ENCODE results near the gene NIFK. TPM values are rescaled to one million over a fixed set of nuclear protein-coding genes. Genes with fewer than 3 reads are reported as not detected.
A peak's percentile ranks its signal among the peaks of the same experiment; 100 is the strongest.

NIFK gene
- total RNA-seq (10 to 100 TPM; 28.4 to 74.7 (median 40.3) TPM), polyA plus RNA-seq (10 to 100 TPM; 45.4 to 60.9 (median 48.2) TPM)
- long read RNA-seq, donor 1, transcript NIFK-201 (7 exons, 1,734 nt): major isoform, 24 of 34 reads
- long read RNA-seq, donor 1, transcript NIFK-205 (4 exons, 1,096 nt): minor isoform, 8 of 34 reads
- long read RNA-seq, donor 1, partial matches to known transcripts: 0 of 34 reads
- long read RNA-seq, donor 1, other reads (novel, unspliced or antisense): 0 of 34 reads
- long read RNA-seq, donor 2, transcript NIFK-201 (7 exons, 1,734 nt): major isoform, 13 of 21 reads
- long read RNA-seq, donor 2, transcript NIFK-205 (4 exons, 1,096 nt): minor isoform, 6 of 21 reads
- long read RNA-seq, donor 2, partial matches to known transcripts: 0 of 21 reads
- long read RNA-seq, donor 2, other reads (novel, unspliced or antisense): 0 of 21 reads

- 0 to 1% (median 1%) methylated on average over 43 to 93 of the region's 93 CpGs for WGBS, 5 donors
- Histone ChIP-seq H3K4me3 (peak within 1 kb of the TSS; percentile 79 to 98 (median 95)), H3K27me3 (replicated peaks in 1 of 7) (no peaks in the 10 kb centered on the region), H3K27ac (peak within 1 kb of the TSS; percentile 79 to 90 (median 86)), H3K4me1 (peaks cover 11 to 63% (median 36%) of the 10 kb centered on the region in 6 donors), H3K9me3 (no peaks in the 10 kb centered on the region), H3K36me3 (peaks cover 2 to 37% (median 32%) of the 10 kb centered on the region in 6 donors)
- intact Hi-C loops (cut with DNase I; ENCODE audit: low total_unique reads): no loop called here
- DNase-seq: peak; percentile 100
- TF ChIP-seq POLR2AphosphoS5 (IDR thresholded peaks at IDR 0.05) (peak; percentile 90 to 96 (median 91)), CTCF (IDR thresholded peaks at IDR 0.05 in 8 of 11, conservative IDR thresholded peaks at IDR 0.05 in 3 of 11) (peak in 5 of 11 experiments; percentile 9 to 46 (median 24)), POLR2A (IDR thresholded peaks at IDR 0.05) (peak in 1 of 3 donors; percentile 39)
These were observed at the start of gene NIFK for GRCh38 chr2:121736462-121737336. TSS of gene NIFK (minus strand) at chr2:121736875. CDS start at chr2:121736850, 25 bp downstream.

DNA sequence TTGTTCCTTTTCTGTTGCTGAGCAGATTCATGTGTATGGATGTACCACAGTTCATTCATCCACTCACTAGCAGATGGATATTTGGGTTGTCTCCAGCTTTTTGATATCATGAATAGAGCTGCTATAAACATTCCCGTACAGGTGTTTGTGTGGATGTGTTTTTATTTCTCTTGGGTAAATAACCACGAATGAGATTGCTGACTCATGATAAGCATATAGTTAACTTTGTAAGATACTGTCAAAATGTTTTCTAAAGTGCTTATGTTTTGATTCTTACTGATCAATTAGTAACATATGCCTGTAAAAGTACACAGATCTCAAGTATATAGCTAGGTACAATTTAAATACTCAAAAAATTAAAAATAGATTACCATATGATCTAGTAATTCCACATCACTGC is 46.5 kb upstream of the NIFK start:
- Histone ChIP-seq H3K36me3 (no peaks in the 10 kb centered on the region), H3K27me3 (replicated peaks in 1 of 7) (peaks cover 0 to 23% (median 0%) of the 10 kb centered on the region in 7 donors), H3K27ac (no peak overlapping the region), H3K4me1 (no peaks in the 10 kb centered on the region), H3K9me3 (peaks cover 0 to 3% (median 0%) of the 10 kb centered on the region in 8 donors), H3K4me3 (no peak overlapping the region)
- no peak for DNase-seq
- 77 to 91% (median 85%) methylated on average over 2 of the region's 2 CpGs for WGBS, 5 donors
- intact Hi-C loops (cut with DNase I; ENCODE audit: low total_unique reads): no loop called here
- TF ChIP-seq POLR2AphosphoS5 (IDR thresholded peaks at IDR 0.05): no peak
- no peak for TF ChIP-seq POLR2A (IDR thresholded peaks at IDR 0.05)
- no peak for TF ChIP-seq CTCF (IDR thresholded peaks at IDR 0.05 in 8 of 11, conservative IDR thresholded peaks at IDR 0.05 in 3 of 11)

DNA sequence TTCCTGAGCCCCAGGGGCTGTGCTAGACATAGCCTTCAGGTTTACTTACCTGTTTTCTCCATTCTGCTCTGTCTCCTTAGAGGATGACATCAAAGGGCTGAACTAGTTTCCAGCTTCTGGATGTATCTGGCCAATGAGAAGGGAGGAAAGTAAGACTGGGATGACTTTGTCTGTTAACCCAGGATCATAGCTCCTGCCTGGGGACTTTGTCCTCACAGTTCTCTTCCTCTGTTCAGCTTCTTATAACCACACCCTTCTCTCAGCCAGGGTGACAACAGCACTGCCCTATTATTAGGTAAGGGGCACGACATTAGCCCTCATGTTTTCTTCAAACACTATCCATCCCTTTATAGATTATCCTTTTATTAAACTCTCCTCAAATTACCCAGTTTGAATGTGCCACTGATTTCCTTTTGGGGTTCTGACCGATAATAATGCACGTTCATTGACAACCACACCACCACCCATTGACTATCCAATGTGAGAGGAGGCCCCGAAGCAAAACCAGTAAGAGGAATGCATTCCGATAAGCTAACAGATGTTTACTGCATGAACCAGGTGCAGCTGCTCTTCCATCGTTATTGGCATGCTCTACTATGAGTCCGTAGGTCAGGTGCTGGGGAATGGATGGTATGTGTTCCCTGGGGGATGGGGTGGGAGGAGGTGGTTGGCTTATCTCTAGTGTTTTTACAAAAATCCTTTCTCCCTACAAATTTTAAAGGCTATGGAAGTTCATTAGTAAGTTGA is 42.2 kb upstream of the NIFK start:
- intact Hi-C loops (cut with DNase I; ENCODE audit: low total_unique reads): no loop called here
- DNase-seq: no peak
- H3K36me3 ChIP-seq: no peaks in the 10 kb centered on the region
- H3K4me1 ChIP-seq: no peaks in the 10 kb centered on the region
- H3K9me3 ChIP-seq: no peaks in the 10 kb centered on the region
- H3K27ac ChIP-seq: no peak overlapping the region
- peaks cover 0 to 7% (median 0%) of the 10 kb centered on the region in 7 donors for H3K27me3 ChIP-seq (replicated peaks in 1 of 7)
- WGBS, 5 donors: 79 to 94% (median 85%) methylated on average over 7 of the region's 7 CpGs
- H3K4me3 ChIP-seq: no peak overlapping the region
- TF ChIP-seq POLR2A (IDR thresholded peaks at IDR 0.05) (no peak), POLR2AphosphoS5 (IDR thresholded peaks at IDR 0.05) (no peak)

GRCh38 chr2:121777699-121778058 is 41.0 kb upstream of the NIFK start:
- Histone ChIP-seq H3K9me3 (no peaks in the 10 kb centered on the region), H3K27ac (no peak overlapping the region), H3K4me1 (no peaks in the 10 kb centered on the region), H3K4me3 (no peak overlapping the region), H3K36me3 (no peaks in the 10 kb centered on the region), H3K27me3 (replicated peaks in 1 of 7) (peaks cover 0 to 7% (median 0%) of the 10 kb centered on the region in 7 donors)
- no peak for TF ChIP-seq CTCF (IDR thresholded peaks at IDR 0.05 in 8 of 11, conservative IDR thresholded peaks at IDR 0.05 in 3 of 11)
- no peak for TF ChIP-seq POLR2AphosphoS5 (IDR thresholded peaks at IDR 0.05)
- no peak for TF ChIP-seq POLR2A (IDR thresholded peaks at IDR 0.05)
- whole genome bisulfite sequencing, 5 donors: 86 to 100% (median 95%) methylated on average over 1 of the region's 1 CpG
- DNase-seq: no peak
- intact Hi-C loops (cut with DNase I; ENCODE audit: low total_unique reads): no loop called here

Measured in spleen (tissue), 13 donors.